Immature natural killer cell (primary cell): Measurements from ENCODE around the gene SPON1. TPM values are rescaled to one million over a fixed set of nuclear protein-coding genes. Genes with fewer than 3 reads are reported as not detected.
"Not testable (repeated sequence)": the region's sequence is repeated elsewhere in the genome, so short reads cannot be mapped to it uniquely, and the experiment has no call there.

ENCODE experiments used
- DNase-seq, 3 donors: peaks; one replicate each; pipeline ENCODE4 v3.0.0; 2022; ENCODE audit warnings: mixed read lengths in 1 of 3
- H3K27ac Mint-ChIP-seq, 6 donors: one replicate each; pipeline ENCODE4 v1.8.0; 2020; ENCODE audit warnings: mixed read lengths in 6 of 6, mild to moderate bottlenecking in 5 of 6, inconsistent platforms in 4 of 6, moderate library complexity in 3 of 6
- H3K27me3 Mint-ChIP-seq, 3 donors: one replicate each; pipeline ENCODE4 v1.8.0; 2020 to 2021; ENCODE audit warnings: low read depth in 3 of 3, mild to moderate bottlenecking in 3 of 3, mixed read lengths in 3 of 3, moderate library complexity in 3 of 3, inconsistent platforms in 1 of 3
- H3K36me3 Mint-ChIP-seq, 3 donors: one replicate each; pipeline ENCODE4 v1.8.0; 2020; ENCODE audit warnings: mixed read lengths in 3 of 3, inconsistent platforms in 2 of 3, mild to moderate bottlenecking in 2 of 3
- H3K4me1 Mint-ChIP-seq, 2 donors: one replicate each; pipeline ENCODE4 v1.8.0; 2020; ENCODE audit warnings: inconsistent platforms in 2 of 2, mild to moderate bottlenecking in 2 of 2, mixed read lengths in 2 of 2, moderate library complexity in 1 of 2
- H3K4me3 Mint-ChIP-seq, 5 donors: one replicate each; pipeline ENCODE4 v1.8.0; 2020; ENCODE audit warnings: mild to moderate bottlenecking in 5 of 5, mixed read lengths in 5 of 5, inconsistent platforms in 3 of 5, moderate library complexity in 3 of 5
- H3K9me3 Mint-ChIP-seq, 6 donors: one replicate each; pipeline ENCODE4 v1.8.0; 2020; ENCODE audit warnings: mild to moderate bottlenecking in 6 of 6, mixed read lengths in 6 of 6, inconsistent platforms in 4 of 6, moderate library complexity in 3 of 6
- polyA plus RNA-seq, 3 donors: library from polyadenylated mRNA; unstranded; fragments of 300-500 nt; fragmentation: Illumina TruSeq; gene quantifications; one replicate each; pipeline ENCODE4 v1.2.3, GENCODE V29; 2021

Gene SPON1
- polyA plus RNA-seq, 3 donors from 2014 or later = 0.22 to 1.1 (median 0.74) TPM

DNA sequence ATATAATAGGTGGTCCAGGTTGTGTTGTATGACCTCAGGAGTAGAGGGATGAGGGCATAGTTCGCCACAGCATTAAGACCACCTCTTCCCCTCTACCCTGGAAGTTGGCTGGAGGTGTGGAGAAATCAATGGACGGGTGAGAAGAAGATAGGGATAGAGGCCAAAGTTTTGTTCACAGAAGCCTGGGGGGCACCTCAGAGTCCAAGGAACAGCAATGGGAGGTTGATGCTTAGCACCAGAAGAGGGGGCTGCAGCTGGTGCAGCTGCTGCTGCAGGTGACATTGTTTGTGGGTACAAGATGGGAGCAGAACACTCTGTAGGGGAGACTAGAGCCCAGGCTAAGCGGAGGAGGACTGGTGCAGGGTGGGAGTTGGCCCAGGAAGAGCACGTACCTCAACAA, 31.2 kb upstream of the SPON1 start:
- DNase-seq = no peak
- Mint-ChIP-seq H3K36me3 (peaks cover 0 to 4% (median 0%) of the 10 kb centered on the region in 3 donors), H3K27ac (no peak overlapping the region), H3K4me3 (no peak overlapping the region), H3K27me3 (peaks cover 0 to 2% (median 1%) of the 10 kb centered on the region in 3 donors), H3K9me3 (no peaks in the 10 kb centered on the region), H3K4me1 (peaks cover 0 to 9% of the 10 kb centered on the region in 2 donors)

- H3K36me3 Mint-ChIP-seq, H3K9me3 Mint-ChIP-seq: not testable (repeated sequence)
These were observed 25.4 kb upstream of the SPON1 start for GRCh38 chr11:13937154-13937553.

GRCh38 chr11:13938829-13939228, 23.7 kb upstream of the SPON1 start:
- H3K36me3 Mint-ChIP-seq, H3K27me3 Mint-ChIP-seq, H3K4me1 Mint-ChIP-seq, DNase-seq, H3K9me3 Mint-ChIP-seq, H3K27ac Mint-ChIP-seq, H3K4me3 Mint-ChIP-seq: not testable (repeated sequence)

More at GRCh38 chr11:13937154-13937553, 25.4 kb upstream of the SPON1 start:
- not testable (repeated sequence) for H3K4me1 Mint-ChIP-seq, DNase-seq, H3K27ac Mint-ChIP-seq, H3K4me3 Mint-ChIP-seq, H3K27me3 Mint-ChIP-seq

- Mint-ChIP-seq H3K9me3 (peaks cover 0 to 7% (median 2%) of the 10 kb centered on the region in 6 donors), H3K27me3 (peaks cover 0 to 7% (median 0%) of the 10 kb centered on the region in 3 donors), H3K4me1 (peaks cover 4 to 9% of the 10 kb centered on the region in 2 donors), H3K4me3 (peak overlapping the region in 2 of 5 donors; percentile 5 to 13), H3K36me3 (peaks cover 0 to 3% (median 0%) of the 10 kb centered on the region in 3 donors), H3K27ac (peak overlapping the region in 2 of 6 donors; percentile 22 to 53)
- no peak for DNase-seq
These were observed 22.3 kb upstream of the SPON1 start for GRCh38 chr11:13939961-13940906.

DNA sequence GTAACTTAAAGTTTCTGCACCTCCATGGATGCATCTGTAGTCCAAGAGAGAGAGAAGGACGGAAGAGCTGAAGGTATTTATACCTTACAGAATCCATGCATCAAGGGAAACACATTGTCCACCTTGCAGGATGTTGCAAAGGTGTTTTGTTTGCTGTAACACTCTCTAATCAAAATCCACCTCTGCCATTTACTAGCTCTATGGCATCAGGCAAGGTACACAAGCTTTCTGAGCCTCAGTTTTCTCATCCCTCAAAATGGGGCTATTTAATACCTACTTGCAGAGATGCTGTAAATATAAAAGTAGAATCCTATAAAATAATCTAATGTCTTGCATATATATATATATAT, 21.6 kb upstream of the SPON1 start:
- H3K27ac Mint-ChIP-seq = peak overlapping the region in 1 of 6 donors; percentile 22
- peak overlapping the region in 1 of 5 donors; percentile 13 for H3K4me3 Mint-ChIP-seq
- peaks cover 0 to 3% (median 0%) of the 10 kb centered on the region in 3 donors for H3K36me3 Mint-ChIP-seq
- H3K4me1 Mint-ChIP-seq = peaks cover 4 to 9% of the 10 kb centered on the region in 2 donors
- DNase-seq = no peak
- peaks cover 0 to 7% (median 0%) of the 10 kb centered on the region in 3 donors for H3K27me3 Mint-ChIP-seq
- peaks cover 0 to 7% (median 2%) of the 10 kb centered on the region in 6 donors for H3K9me3 Mint-ChIP-seq

GRCh38 chr11:13941775-13942174, 20.7 kb upstream of the SPON1 start:
- no peak for DNase-seq
- H3K9me3 Mint-ChIP-seq = peaks cover 0 to 5% (median 2%) of the 10 kb centered on the region in 6 donors
- H3K36me3 Mint-ChIP-seq = no peaks in the 10 kb centered on the region
- H3K27ac Mint-ChIP-seq = no peak overlapping the region
- H3K4me3 Mint-ChIP-seq = no peak overlapping the region
- peaks cover 0 to 7% (median 0%) of the 10 kb centered on the region in 3 donors for H3K27me3 Mint-ChIP-seq
- peaks cover 4 to 9% of the 10 kb centered on the region in 2 donors for H3K4me1 Mint-ChIP-seq

DNA sequence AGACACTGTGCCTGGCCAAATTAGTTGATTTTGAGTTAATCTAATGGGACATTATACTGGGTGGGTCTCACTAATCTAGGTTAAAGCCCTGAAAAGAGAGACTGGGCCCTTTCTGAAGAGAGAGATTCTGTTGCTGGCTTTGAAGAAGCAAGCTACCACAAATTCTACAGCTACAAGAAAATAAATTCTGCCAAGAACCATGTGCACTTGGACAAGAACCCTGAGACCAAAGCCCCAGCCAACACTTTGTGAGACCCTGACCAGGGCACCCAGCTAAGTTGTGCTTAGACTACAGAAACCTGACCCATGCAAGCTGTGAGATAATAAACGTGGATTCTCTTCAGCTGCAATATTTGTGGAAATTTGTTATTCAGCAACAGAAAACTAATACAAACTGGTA, 20.1 kb upstream of the SPON1 start:
- peaks cover 0 to 7% (median 0%) of the 10 kb centered on the region in 3 donors for H3K27me3 Mint-ChIP-seq
- H3K4me3 Mint-ChIP-seq = no peak overlapping the region
- peaks cover 0 to 3% (median under 1%) of the 10 kb centered on the region in 6 donors for H3K9me3 Mint-ChIP-seq
- H3K27ac Mint-ChIP-seq = no peak overlapping the region
- DNase-seq = no peak
- peaks cover 4 to 9% of the 10 kb centered on the region in 2 donors for H3K4me1 Mint-ChIP-seq
- H3K36me3 Mint-ChIP-seq = no peaks in the 10 kb centered on the region

- Mint-ChIP-seq H3K36me3 (no peaks in the 10 kb centered on the region), H3K27ac (peak overlapping the region in 1 of 6 donors; percentile 25), H3K9me3 (peaks cover 0 to under 1% (median under 1%) of the 10 kb centered on the region in 6 donors), H3K27me3 (peaks cover 0 to 3% (median 0%) of the 10 kb centered on the region in 3 donors), H3K4me1 (peaks cover 4 to 9% of the 10 kb centered on the region in 2 donors), H3K4me3 (no peak overlapping the region)
- no peak for DNase-seq
These were observed 19.5 kb upstream of the SPON1 start for GRCh38 chr11:13942971-13943381.

DNA sequence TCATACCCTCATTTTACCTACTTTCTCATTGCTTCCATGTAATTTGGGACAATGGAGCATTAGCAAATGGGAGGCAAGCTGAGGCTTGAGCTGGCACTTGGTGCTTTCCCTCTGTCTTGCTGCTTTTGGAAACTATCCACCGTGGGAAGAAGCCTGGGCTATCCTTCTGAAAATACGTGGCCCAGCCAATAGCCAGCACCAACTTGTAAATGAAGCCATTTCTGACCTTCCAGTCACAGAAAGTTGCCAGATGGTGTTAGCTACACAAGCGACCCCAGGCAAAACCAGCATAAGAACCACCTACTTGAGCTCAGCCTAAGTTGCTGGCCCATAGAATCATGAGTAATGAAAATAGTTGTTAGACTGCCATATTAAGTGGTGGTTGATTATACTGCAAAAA, 18.5 kb upstream of the SPON1 start:
- DNase-seq = no peak
- Mint-ChIP-seq H3K4me1 (peaks cover 4 to 9% of the 10 kb centered on the region in 2 donors), H3K27ac (no peak overlapping the region), H3K36me3 (no peaks in the 10 kb centered on the region), H3K9me3 (no peaks in the 10 kb centered on the region), H3K27me3 (peaks cover 0 to 4% (median 0%) of the 10 kb centered on the region in 3 donors), H3K4me3 (no peak overlapping the region)

DNA sequence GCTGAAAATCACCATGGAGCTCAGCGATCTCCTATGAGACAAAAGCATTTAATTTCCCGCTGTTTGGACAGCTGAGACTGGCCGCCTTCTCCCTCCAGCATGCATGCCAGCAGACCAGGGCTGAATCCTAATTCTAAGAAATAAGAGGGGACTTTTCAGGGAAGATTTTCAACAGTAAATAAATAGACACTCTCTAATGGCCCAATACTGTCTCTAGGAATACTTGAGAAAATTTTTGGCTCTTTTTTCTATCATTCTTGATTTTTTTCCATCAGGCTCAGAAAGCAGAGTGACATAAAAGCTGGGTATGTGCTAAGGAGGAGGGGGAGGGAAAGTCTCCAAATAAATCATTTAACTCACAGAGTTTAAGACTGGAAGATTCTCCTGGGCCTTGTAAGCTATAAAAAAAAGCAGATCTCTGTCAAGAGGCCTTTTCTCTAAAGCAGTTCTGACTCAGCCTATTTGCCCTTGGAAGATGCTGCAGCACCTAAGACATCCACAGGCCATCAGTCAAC, 17.6 kb upstream of the SPON1 start:
- H3K27ac Mint-ChIP-seq = no peak overlapping the region
- no peak overlapping the region for H3K4me3 Mint-ChIP-seq
- DNase-seq = no peak
- H3K4me1 Mint-ChIP-seq = peaks cover 4 to 9% of the 10 kb centered on the region in 2 donors
- peaks cover 0 to 4% (median 0%) of the 10 kb centered on the region in 3 donors for H3K27me3 Mint-ChIP-seq
- H3K36me3 Mint-ChIP-seq = no peaks in the 10 kb centered on the region
- no peaks in the 10 kb centered on the region for H3K9me3 Mint-ChIP-seq

DNA sequence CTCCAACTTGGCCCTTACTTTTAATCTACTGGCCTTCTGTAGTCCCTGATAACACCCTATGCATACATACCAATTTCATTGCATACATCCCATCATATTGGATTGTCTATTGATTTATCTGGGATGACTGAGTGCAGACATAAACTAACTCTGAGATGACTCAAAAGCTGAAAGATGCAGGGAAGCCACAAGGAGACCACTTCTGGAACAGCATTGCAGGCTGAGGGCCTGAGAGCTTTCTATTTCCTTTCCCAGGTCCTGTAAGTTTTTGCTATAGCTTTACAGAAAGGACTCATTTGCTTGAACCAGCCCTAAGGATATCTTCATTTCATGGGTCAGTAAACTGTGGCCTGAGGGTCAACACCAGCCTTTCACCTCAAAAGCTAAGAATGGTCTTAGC, 15.1 kb upstream of the SPON1 start:
- Mint-ChIP-seq H3K27ac (no peak overlapping the region), H3K4me3 (no peak overlapping the region), H3K36me3 (no peaks in the 10 kb centered on the region), H3K9me3 (no peaks in the 10 kb centered on the region), H3K4me1 (no peaks in the 10 kb centered on the region), H3K27me3 (peaks cover 0 to 4% (median 0%) of the 10 kb centered on the region in 3 donors)
- DNase-seq = no peak

DNA sequence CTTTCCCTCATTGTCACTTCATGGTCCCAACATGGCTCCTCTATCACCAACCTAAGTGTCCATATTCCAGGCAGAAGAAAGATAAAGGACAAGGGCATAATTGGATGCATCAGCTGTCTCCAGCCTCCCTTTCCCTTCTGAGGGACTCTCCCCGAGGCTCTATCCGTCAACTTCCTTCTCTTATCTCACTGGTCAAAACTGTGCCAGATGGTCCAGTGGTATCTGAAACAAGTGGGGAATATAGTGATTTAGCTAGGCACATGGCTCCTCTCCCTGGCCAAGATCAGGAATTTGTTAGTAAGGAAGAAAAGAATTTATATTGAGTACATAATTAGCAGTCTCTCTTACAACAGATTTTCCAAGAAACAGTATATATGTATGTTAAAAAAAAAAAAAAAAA, 12.6 kb upstream of the SPON1 start:
- Mint-ChIP-seq H3K27me3 (peaks cover 0 to 4% (median 2%) of the 10 kb centered on the region in 3 donors), H3K4me1 (no peaks in the 10 kb centered on the region), H3K36me3 (no peaks in the 10 kb centered on the region), H3K9me3 (no peaks in the 10 kb centered on the region), H3K4me3 (no peak overlapping the region), H3K27ac (no peak overlapping the region)
- no peak for DNase-seq

- H3K4me3 Mint-ChIP-seq = no peak overlapping the region
- H3K4me1 Mint-ChIP-seq = no peaks in the 10 kb centered on the region
- H3K27me3 Mint-ChIP-seq = peaks cover 0 to 4% (median 2%) of the 10 kb centered on the region in 3 donors
- H3K36me3 Mint-ChIP-seq = no peaks in the 10 kb centered on the region
- H3K27ac Mint-ChIP-seq = no peak overlapping the region
- DNase-seq = no peak
- H3K9me3 Mint-ChIP-seq = no peaks in the 10 kb centered on the region
These were observed 10.3 kb upstream of the SPON1 start for GRCh38 chr11:13952221-13952620.

DNA sequence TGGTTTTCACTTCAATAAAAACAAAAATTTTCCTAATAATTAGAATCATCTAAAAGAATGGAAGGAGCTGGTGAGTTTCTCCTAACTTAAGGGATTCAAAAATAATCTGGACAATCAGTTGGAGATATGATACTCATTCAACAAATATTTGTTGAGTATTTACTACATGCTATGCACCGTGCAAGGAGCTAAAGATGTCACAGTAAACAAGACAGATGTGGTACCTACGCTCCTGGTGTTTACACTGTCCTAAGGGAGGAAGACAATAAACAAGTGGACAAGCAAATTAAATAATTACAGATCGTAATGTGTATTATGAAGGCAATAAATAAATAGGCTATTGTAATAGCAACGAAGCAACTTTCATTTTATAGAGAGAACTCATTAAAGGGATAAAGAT, 9.9 kb upstream of the SPON1 start:
- no peak for DNase-seq
- Mint-ChIP-seq H3K4me1 (no peaks in the 10 kb centered on the region), H3K36me3 (no peaks in the 10 kb centered on the region), H3K4me3 (no peak overlapping the region), H3K27ac (no peak overlapping the region), H3K27me3 (peaks cover 0 to 4% (median 2%) of the 10 kb centered on the region in 3 donors), H3K9me3 (no peaks in the 10 kb centered on the region)
